NCI-H2107 (cell line): ENCODE results near the gene TCF12.

Source experiments
- DNase-seq: peaks from one replicate; lab custom pipeline; 2025; lab: John Stamatoyannopoulos, UW

The TCF12 gene

DNA sequence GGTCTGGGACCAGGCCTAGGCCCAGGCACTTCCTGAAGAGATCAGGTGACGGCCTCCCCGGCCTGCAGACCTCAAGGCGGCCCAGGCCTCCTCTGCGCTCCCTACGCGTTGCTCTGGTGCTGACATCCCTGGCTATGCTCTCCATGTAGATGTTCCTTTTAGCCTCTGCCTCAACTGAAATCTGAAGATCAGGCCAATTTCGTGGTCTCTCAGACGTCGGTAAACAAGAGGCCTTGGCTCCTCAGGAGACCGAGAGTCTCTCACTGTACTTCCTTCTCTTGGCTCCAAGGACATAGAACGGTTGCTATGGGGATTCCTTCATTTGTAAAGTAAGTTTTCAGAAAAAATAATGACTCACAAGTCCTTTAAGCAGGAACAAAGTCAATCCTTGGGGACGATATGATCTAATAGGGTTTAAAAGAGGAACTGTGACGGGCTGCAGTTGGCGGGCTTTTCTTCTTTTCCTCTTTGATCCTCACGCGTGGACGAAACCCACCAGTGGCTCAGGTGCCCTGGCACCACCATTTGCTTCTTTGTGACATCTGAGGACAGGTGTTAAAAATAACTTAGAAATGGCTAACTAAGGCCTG is 402.3 kb downstream of the TCF12 start:
- DNase-seq = no peak

DNA sequence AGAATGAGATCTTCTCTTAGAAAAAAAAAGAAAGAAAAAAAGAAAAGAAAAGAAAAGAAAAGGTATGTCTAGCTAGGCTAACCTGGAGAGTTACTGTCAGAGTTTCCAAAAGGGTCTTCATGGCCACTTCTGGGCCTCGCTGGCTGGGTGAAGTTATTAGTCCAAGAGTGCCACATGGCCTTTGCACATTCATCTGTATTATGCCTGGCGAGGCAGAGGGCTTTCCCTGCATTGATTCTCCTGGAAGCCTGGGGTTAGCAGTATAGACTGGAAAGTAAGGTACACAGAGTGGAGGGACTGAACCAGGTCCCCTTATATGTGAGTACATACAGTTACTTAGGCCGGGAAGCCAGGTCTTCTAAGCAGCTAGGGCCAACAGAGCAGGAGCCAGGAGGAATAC is 403.0 kb downstream of the TCF12 start:
- no peak for DNase-seq

DNA sequence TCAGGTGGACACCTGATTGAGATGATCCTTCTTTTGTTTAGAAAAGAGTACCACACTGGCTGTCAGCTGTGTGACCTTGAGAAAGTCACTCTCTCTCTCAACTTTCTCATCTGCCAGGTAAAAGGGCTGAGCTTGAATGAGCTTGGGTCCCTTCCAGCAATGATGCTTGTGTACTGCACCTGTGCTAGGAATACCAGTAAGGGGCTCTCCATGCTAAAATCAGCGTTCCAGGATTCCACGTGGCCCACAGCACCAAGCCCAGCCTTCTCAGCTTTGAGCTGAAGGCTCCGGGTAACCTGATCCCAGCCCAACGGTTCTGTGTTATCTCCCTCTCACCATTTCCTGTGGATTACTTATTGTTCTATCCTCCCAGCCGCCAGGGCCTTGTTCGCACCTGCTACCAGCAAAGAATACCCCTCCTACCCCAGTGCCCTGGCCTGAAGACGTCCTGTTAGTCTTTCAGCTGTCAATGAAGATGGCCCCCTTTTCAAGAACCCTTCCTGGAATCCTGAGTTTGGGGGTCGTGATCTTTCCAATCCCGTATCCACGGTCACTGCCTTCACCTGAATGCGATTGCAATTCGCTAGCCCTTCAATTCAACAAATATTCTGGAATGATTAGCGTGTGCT is 403.6 kb downstream of the TCF12 start:
- DNase-seq = peak; percentile 78

DNA sequence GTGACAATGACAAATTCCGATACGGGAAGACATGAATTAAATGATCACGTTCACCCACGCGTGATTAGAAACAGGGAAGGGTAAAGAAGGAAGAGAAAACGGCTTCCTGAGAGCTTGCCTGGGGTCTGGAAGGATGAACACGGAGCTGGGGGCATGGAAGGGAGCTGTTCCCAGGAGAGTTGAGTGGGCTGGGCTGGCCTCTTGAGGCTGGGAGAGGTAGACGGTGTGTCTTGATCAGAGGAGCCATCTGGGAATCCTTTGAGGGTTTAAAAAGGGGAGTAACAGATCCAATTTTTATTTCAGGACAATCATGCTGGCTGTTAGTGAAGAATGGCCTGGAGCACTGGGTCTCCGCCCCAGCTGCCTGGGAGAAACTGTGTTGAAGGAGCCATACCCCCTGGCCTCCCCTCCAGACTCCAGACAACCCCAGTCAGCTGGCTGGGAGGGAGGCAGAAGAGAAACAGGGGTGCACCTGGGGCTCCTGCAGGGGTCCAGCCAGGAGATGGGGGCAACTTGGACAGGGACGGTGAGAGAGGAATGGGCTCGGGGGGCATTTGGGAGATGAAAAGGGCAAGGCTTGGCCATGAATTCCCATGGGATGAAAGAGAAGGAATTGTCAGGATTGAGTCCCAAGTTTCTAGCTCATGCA is 404.3 kb downstream of the TCF12 start:
- DNase-seq = peak; percentile 34

DNA sequence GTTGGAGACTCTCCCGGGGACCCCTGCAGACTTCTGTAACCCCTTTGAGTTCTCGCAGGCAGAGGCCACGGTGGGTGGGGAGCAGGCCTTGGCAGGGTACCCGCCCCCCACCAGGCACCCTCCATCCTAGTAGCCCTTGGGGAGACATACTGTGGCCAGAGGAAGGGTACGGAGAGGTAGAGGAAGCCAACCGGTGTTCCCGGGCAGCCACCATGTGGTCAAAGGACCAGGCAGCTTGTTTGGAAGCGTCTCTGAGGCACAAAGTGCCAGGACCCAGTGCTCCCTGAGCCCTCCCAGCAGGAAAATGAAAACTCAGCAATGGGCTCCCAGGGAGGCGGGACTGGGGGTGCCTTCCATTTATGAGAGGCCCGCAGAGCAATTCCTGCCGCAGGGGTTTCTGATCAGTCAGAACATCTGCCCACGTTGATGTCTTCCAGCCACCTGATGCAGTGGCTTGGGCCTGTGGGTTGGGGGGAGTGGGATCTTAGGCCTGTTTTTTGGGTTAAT is 404.9 kb downstream of the TCF12 start:
- no peak for DNase-seq

GRCh38 chr15:57323806-57324589 is 405.6 kb downstream of the TCF12 start:
- no peak for DNase-seq

GRCh38 chr15:57324590-57324890 is 406.1 kb downstream of the TCF12 start:
- no peak for DNase-seq

GRCh38 chr15:57324944-57325679 is 406.7 kb downstream of the TCF12 start:
- DNase-seq = no peak

DNA sequence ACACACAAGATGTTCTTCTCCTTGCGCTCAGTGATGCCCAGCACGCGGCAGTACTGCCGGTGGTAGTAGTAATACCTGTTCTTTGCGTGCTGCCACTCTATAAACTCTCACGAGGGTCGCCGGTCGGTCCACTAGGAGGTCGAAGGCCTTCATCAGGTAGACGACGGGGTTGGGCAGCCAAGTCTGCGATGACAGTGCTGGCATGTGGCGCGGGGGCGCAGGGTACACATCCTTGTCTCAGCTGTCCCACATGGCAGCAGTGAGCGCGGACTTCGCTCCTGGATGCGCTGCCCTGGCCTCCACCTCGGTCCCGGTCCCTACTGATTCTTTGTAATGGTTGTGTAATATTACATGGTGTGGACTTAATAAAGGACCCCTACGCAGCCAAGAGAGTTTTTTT is 407.8 kb downstream of the TCF12 start:
- no peak for DNase-seq

DNA sequence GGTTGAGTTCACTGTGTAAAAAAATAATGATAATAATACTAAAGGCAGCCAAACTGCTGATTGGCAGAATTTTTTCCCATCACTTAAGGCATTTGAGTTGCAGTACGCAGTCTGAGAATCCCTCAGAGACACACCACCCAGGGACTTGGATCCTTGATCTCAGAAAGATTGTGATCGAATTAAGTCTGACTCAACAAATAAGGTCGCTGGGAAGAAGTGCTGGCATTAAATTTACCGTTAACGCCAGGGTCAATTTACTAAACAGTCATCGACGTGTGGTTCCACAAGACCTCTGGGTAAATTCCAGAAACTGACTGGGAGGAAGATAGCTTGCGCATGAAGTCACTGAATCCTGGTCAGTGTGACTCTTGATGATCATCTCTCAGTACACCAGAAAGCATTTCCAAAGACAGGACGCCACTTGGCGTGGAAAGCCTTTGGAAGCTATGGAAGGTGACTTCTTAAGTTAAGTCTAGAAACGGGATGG is 409.6 kb downstream of the TCF12 start:
- no peak for DNase-seq

- DNase-seq = no peak
Observed at GRCh38 chr15:57328479-57328878, 410.0 kb downstream of the TCF12 start.

GRCh38 chr15:57328897-57329296 is 410.5 kb downstream of the TCF12 start:
- DNase-seq = no peak

DNA sequence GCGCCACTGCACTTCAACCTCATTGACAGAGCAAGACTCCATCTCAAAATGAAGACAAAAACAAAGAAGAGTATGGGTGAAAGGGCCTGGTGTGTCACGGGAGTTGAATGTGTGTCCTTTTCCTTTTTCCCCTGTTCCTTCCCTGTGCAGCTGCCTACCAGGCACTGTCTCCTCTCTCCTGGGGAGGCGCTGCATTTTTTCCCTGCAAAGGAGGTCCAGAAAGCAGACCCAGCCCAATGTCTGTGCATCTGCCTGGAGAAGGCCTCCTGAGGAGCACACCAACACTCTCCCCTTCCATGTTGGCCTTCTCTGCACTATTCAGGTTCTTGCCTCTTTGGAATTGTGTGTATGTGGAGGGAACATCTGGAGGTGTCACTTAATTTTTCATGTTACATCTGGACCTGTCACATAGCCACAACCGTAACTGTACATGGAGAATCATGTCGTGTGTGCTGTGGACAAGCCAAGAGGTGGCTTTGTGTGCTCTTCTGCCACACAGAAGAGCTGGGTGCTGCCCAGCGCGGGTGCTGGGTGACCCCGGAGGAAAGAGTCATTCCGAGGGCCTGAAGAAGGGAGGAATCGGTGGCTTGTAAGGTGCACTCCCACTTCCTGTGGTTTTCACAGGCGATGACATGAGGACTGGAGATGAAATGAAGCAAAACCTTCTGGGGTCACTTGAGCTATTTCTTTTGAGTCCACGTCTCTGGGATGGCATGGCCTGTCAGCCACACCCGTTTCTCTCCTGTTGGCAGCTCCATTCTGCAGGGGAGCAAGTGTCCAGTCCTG is 411.3 kb downstream of the TCF12 start:
- no peak for DNase-seq

GRCh38 chr15:57330619-57331340 is 412.3 kb downstream of the TCF12 start:
- DNase-seq = no peak

DNA sequence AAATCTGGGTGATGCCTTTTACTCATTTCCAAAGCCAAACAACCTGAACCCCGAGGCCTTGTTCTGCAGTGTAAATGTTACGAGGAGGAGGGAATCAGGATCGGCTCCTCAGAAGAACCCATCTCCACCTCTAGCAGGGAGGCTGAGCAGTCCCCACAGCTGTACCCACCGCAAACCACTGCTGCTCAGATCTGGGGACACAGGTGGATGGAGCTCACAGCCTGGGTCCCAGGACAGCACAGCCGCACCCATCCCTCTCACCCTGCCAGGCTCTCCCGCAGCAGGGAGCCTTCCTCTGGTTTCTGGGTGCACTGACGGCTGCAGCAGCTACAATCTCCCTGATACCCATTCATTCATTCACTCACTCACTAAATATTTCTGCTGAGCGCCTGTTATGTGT is 413.9 kb downstream of the TCF12 start:
- no peak for DNase-seq

- no peak for DNase-seq
Observed at GRCh38 chr15:57333487-57333886, 415.0 kb downstream of the TCF12 start.

GRCh38 chr15:57334257-57334656 is 415.8 kb downstream of the TCF12 start:
- DNase-seq = no peak

GRCh38 chr15:57335293-57335715 is 416.9 kb downstream of the TCF12 start:
- no peak for DNase-seq

DNA sequence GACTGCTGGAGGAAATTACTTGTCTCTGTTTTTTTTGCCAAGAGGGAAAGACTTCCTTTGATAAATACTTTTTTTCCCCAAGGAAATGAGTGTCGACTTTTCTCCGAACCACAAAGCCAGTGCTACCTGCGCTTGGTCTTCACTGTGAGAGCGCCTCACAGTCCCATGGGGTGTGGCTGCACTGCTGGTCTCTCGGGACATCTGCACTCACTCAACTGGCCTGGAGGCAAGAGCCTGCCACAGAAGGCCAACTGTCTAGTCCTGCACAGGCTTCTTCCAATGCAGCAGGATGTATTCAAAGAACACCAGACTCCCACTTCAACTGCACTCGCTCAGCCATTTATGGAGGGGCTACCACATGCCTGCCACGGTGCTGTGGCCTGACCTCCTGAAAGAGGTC is 417.3 kb downstream of the TCF12 start:
- no peak for DNase-seq

- DNase-seq = no peak
Observed at GRCh38 chr15:57337868-57338411, 419.5 kb downstream of the TCF12 start.
